Gastrocnemius medialis (tissue), 4 donors: ENCODE measurements around the gene P4HA2.
A peak's percentile ranks its signal among the peaks of the same experiment; 100 is the strongest.

ENCODE experiments used
- CTCF ChIP-seq, 5 experiments: fragments of 450-650 bp in 3 of 5; fragments of 200-600 bp in 2 of 5; sonication (generic) in 2 of 5; IDR thresholded peaks in 4 of 5; conservative IDR thresholded peaks in 1 of 5; 1 replicate in 4 of 5; 2 replicates in 1 of 5; pipeline ENCODE4 v1.5.1; 2016 to 2019; ENCODE audit warnings: antibody characterized with exemption in 5 of 5, mild to moderate bottlenecking in 3 of 5, moderate library complexity in 3 of 5
- POLR2A ChIP-seq, 2 donors: fragments of 450-650 bp; IDR thresholded peaks; one replicate each; pipeline ENCODE4 v1.6.1; 2017; ENCODE audit warnings: antibody characterized with exemption in 2 of 2, mild to moderate bottlenecking in 2 of 2, moderate library complexity in 2 of 2

- TF ChIP-seq CTCF (IDR thresholded peaks at IDR 0.05 in 4 of 5, conservative IDR thresholded peaks at IDR 0.05 in 1 of 5): peak in 3 of 5 experiments; percentile 18 to 26 (median 20)
- peak; percentile 64 to 70 for TF ChIP-seq POLR2A (IDR thresholded peaks at IDR 0.05)
Observed at GRCh38 chr5:132227485-132228240, at the start of gene P4HA2.
